Ishikawa (cell line): ENCODE data around the gene ALAS1.

Source experiments
- CREB1 ChIP-seq: IDR thresholded peaks from 2 replicates; pipeline ENCODE4 v1.6.1; 2012; ENCODE audit warnings: low read depth
- EGR1 ChIP-seq: IDR thresholded peaks from 2 replicates; pipeline ENCODE4 v1.6.1; 2012
- EP300 ChIP-seq: IDR thresholded peaks from 2 replicates; pipeline ENCODE4 v1.6.1; 2012; ENCODE audit warnings: borderline replicate concordance
- FOXM1 ChIP-seq: IDR thresholded peaks from 2 replicates; pipeline ENCODE4 v1.6.1; 2012; ENCODE audit warnings: low read depth, borderline replicate concordance
- MAX ChIP-seq: IDR thresholded peaks from 2 replicates; pipeline ENCODE4 v1.6.1; 2012
- NFIC ChIP-seq: IDR thresholded peaks from 2 replicates; pipeline ENCODE4 v1.6.1; 2012
- RAD21 ChIP-seq: IDR thresholded peaks from 2 replicates; pipeline ENCODE4 v1.6.1; 2012; ENCODE audit warnings: low read depth
- REST ChIP-seq: IDR thresholded peaks from 2 replicates; pipeline ENCODE4 v1.6.1; 2012; ENCODE audit warnings: low read depth, mild to moderate bottlenecking
- TAF1 ChIP-seq: IDR thresholded peaks from 2 replicates; pipeline ENCODE4 v1.6.1; 2012; ENCODE audit warnings: low read depth, mild to moderate bottlenecking
- TEAD4 ChIP-seq: IDR thresholded peaks from 2 replicates; pipeline ENCODE4 v1.6.1; 2012
- USF1 ChIP-seq: IDR thresholded peaks from 2 replicates; pipeline ENCODE4 v1.6.1; 2012
- YY1 ChIP-seq: IDR thresholded peaks from 2 replicates; pipeline ENCODE4 v1.6.1; 2012; ENCODE audit warnings: low read depth
- ZBTB7A ChIP-seq: IDR thresholded peaks from 2 replicates; pipeline ENCODE4 v1.6.1; 2012; ENCODE audit warnings: low read depth

- TF ChIP-seq REST (no peak), EP300 (no peak), TEAD4 (no peak), RAD21 (no peak), EGR1 (no peak), NFIC (no peak), MAX (no peak), ZBTB7A (no peak), YY1 (no peak), USF1 (no peak), TAF1 (no peak), FOXM1 (no peak), CREB1 (no peak)
Observed at GRCh38 chr3:52218454-52218853, 20.5 kb downstream of the ALAS1 start.
